K562 (cell line): ENCODE measurements around the gene HTR3E. TPM values are rescaled to one million over a fixed set of nuclear protein-coding genes. Genes with fewer than 3 reads are reported as not detected.

Experiments
- ATAC-seq: fragments of 200-7000 bp; cut with Tn5 transposase; 3 replicates; pipeline ENCODE4 v1.9.1; 2020; ENCODE audit warnings: moderate library complexity
- Bru-seq: library from RNA; stranded (reverse); fragments of 400-500 nt; gene quantifications from one replicate; lab custom pipeline; 2021; lab: Mats Ljungman, UMichigan
- BruChase-seq, 2 experiments: library from RNA; stranded (reverse); fragments of 400-500 nt; gene quantifications; one replicate each; lab custom pipeline; 2021; lab: Mats Ljungman, UMichigan
- BruUV-seq: library from RNA; stranded (reverse); fragments of 400-500 nt; replicated peaks from 2 replicates; lab custom pipeline; 2021; lab: Mats Ljungman, UMichigan
- CTCF ChIA-PET: fragments of 300-600 bp; formaldehyde crosslinking; extraction: SDS; loops from one replicate; lab custom pipeline; 2021; ENCODE audit warnings: low intra/inter-chr PET ratio; lab: Yijun Ruan, JAX
- POLR2A ChIA-PET: fragments of 300-600, 350-650 bp; sonication (Branson Sonifier 250); formaldehyde crosslinking; extraction: SDS; loops from one replicate; lab custom pipeline; 2021; ENCODE audit warnings: antibody characterized with exemption, inconsistent platforms; lab: Yijun Ruan, JAX
- DNase-seq, 4 experiments: peaks; one replicate each; pipeline versions ENCODE4 v3.0.0 to v3.0.0-alpha.2; 2011 to 2018; ENCODE audit warnings: low spot score in 3 of 4, mixed read lengths in 3 of 4; ENCODE audit errors: extremely low read depth in 1 of 4
- FAIRE-seq: peaks from 2 replicates; lab custom pipeline; 2011; peaks lifted over from hg19 to GRCh38; lab: Jason Lieb, UNC
- H2AFZ ChIP-seq: 2 replicates; pipeline ENCODE4 v1.6.0; 2011; ENCODE audit warnings: low read depth, low read length, control low read depth, inconsistent platforms
- H3K27ac ChIP-seq: fragments of 200-600 bp; 3 replicates; pipeline ENCODE4 v1.8.0; 2011; ENCODE audit warnings: low read depth, mild to moderate bottlenecking, control low read depth, inconsistent platforms, low read length, moderate library complexity, mixed read lengths; ENCODE audit errors: extremely low read depth
- H3K27me3 ChIP-seq, 2 experiments: fragments of 300-600 bp in 1 of 2; 2 replicates in 1 of 2; 3 replicates in 1 of 2; pipeline versions ENCODE4 v1.6.0 to v1.8.0; 2011; ENCODE audit warnings: inconsistent platforms in 2 of 2, low read length in 2 of 2, mild to moderate bottlenecking in 1 of 2, mixed read lengths in 1 of 2, moderate library complexity in 1 of 2; ENCODE audit not compliant: control insufficient read depth in 2 of 2, insufficient read depth in 2 of 2
- H3K36me3 ChIP-seq: fragments of 300-600 bp; 3 replicates; pipeline ENCODE4 v1.8.0; 2011; ENCODE audit warnings: mild to moderate bottlenecking, low read length, inconsistent platforms; ENCODE audit not compliant: control insufficient read depth, insufficient read depth
- H3K4me1 ChIP-seq, 2 experiments: fragments of 200-600 bp in 1 of 2; replicated peaks in 1 of 2; 2 replicates in 1 of 2; 3 replicates in 1 of 2; pipeline versions ENCODE4 v1.5.1 to v1.8.0; 2011; ENCODE audit warnings: inconsistent platforms in 2 of 2, low read length in 2 of 2, mild to moderate bottlenecking in 1 of 2, mixed read lengths in 1 of 2, moderate library complexity in 1 of 2; ENCODE audit not compliant: control insufficient read depth in 2 of 2, insufficient read depth in 2 of 2
- H3K4me2 ChIP-seq: 2 replicates; pipeline ENCODE4 v1.6.1; 2011; ENCODE audit warnings: low read length, control low read depth, inconsistent platforms, mixed read lengths; ENCODE audit not compliant: insufficient read depth
- H3K4me3 ChIP-seq: fragments of 200-600 bp; sonication (generic), shearing (Covaris generic); 2 replicates; pipeline ENCODE4 v1.5.1; 2016; ENCODE audit warnings: control low read depth, inconsistent platforms
- H3K79me2 ChIP-seq: fragments of 200-600 bp; 3 replicates; pipeline ENCODE4 v1.8.0; 2011; ENCODE audit warnings: low read length, inconsistent platforms; ENCODE audit not compliant: control insufficient read depth, insufficient read depth
- H3K9ac ChIP-seq, 2 experiments: 2 replicates each; pipeline versions ENCODE4 v1.6.0 to v1.6.1; 2011; ENCODE audit warnings: low read depth in 2 of 2, low read length in 2 of 2, control low read depth in 1 of 2, inconsistent platforms in 1 of 2, mild to moderate bottlenecking in 1 of 2, mixed read lengths in 1 of 2; ENCODE audit not compliant: insufficient read depth in 1 of 2
- H3K9me1 ChIP-seq: one replicate; pipeline ENCODE4 v1.6.0; 2011; ENCODE audit warnings: inconsistent platforms, mild to moderate bottlenecking, low read length, moderate library complexity; ENCODE audit not compliant: control insufficient read depth, insufficient read depth
- H3K9me3 ChIP-seq: replicated peaks from 2 replicates; pipeline ENCODE4 v1.5.1; 2011; ENCODE audit warnings: low read depth, low read length, inconsistent platforms; ENCODE audit not compliant: control insufficient read depth, insufficient read depth
- H4K20me1 ChIP-seq: replicated peaks from 2 replicates; pipeline ENCODE4 v1.6.1; 2011; ENCODE audit warnings: low read length, inconsistent platforms, mixed read lengths; ENCODE audit not compliant: control insufficient read depth, insufficient read depth
- FOXP1 ChIP-seq: sonication (generic); formaldehyde crosslinking; IDR thresholded peaks from 2 replicates; pipeline ENCODE4 v1.8.0; 2022; ENCODE audit warnings: mild to moderate bottlenecking, missing genetic modification reagents
- HLTF ChIP-seq: fragments of 450-650 bp; IDR thresholded peaks from 2 replicates; pipeline ENCODE4 v1.6.1; 2016
- SMAD4 ChIP-seq: fragments of 250-450 bp; sonication (Bioruptor Pico); conservative IDR thresholded peaks from 2 replicates; pipeline ENCODE4 v1.8.0; 2021; ENCODE audit warnings: inconsistent platforms, mild to moderate bottlenecking, moderate library complexity
- TAF15 ChIP-seq: fragments of 200-400 bp; formaldehyde crosslinking; IDR thresholded peaks from 2 replicates; pipeline ENCODE4 v1.6.1; 2017; ENCODE audit warnings: mild to moderate bottlenecking, low read depth, low read length, moderate library complexity
- WGBS: fragments of 100-300 bp; shearing (Covaris generic); methylation state at CpG from one replicate; pipeline ENCODE4 v1.1.6; 2016; ENCODE audit warnings: low coverage, mixed read lengths; ENCODE audit not compliant: insufficient coverage; ENCODE audit errors: missing lambda C conversion rate; 5-methylcytosine and 5-hydroxymethylcytosine counted together
- in situ Hi-C: fragments of 300-500 bp; cut with MboI; formaldehyde crosslinking; loops from 4 replicates; pipeline ENCODE4 v1.15.0; 2018; ENCODE audit warnings: inconsistent platforms, mixed read lengths
- intact Hi-C: fragments of 100-400 bp; cut with micrococcal nuclease; formaldehyde crosslinking; loops from 2 replicates; pipeline ENCODE4 v1.14.2; 2022
- long read RNA-seq, 3 experiments: library from polyadenylated mRNA in 2 of 3; library from RNA in 1 of 3; unstranded in 2 of 3; stranded (forward) in 1 of 3; transcript quantifications; one replicate each; pipeline ENCODE4 v2.0.0, GENCODE V29; 2019 to 2022
- polyA minus RNA-seq, 3 experiments: library from RNA; depleted of rRNA, polyadenylated mRNA; stranded (reverse); fragments of >200 nt; gene quantifications; 2 replicates each; pipeline ENCODE4 v1.2.3, GENCODE V29; 2011
- polyA plus RNA-seq, 8 experiments: library from polyadenylated mRNA; depleted of rRNA in 4 of 8; stranded (reverse) in 5 of 8; unstranded in 3 of 8; fragments of >200 nt; fragmentation: Nextera tagmentation in 2 of 8; fragmentation: Illumina TruSeq in 1 of 8; extraction: Ambion mirVana in 2 of 8; extraction: Trizol in 1 of 8; gene quantifications; 2 replicates each; pipeline versions ENCODE4 v1.2.1 to v1.2.3, GENCODE V29; 2011 to 2014; ENCODE audit warnings: inconsistent platforms in 1 of 8, missing spikeins in 1 of 8
- total RNA-seq, 7 experiments: library from RNA; depleted of rRNA in 6 of 7; stranded (reverse); fragments of >200 nt in 6 of 7; fragmentation: Illumina TruSeq in 2 of 7; extraction: Trizol in 2 of 7; gene quantifications; 2 replicates each; pipeline versions ENCODE4 v1.2.1 to v1.2.3, GENCODE V29; 2011 to 2021; ENCODE audit warnings: low replicate concordance in 1 of 7

The HTR3E gene
- not detected in 2 replicates for total RNA-seq (2011; cell fraction: chromatin; rRNA removed; ENCODE audit: low replicate concordance)
- not detected in 2 replicates for total RNA-seq (2011; cell fraction: nucleolus; rRNA removed)
- not detected in 2 replicates for total RNA-seq (2011; cell fraction: nucleoplasm; rRNA removed)
- total RNA-seq (2014; rRNA removed) (not detected in 2 replicates), total RNA-seq (2014; rRNA removed; fragmentation: Illumina TruSeq; extraction: Trizol) (not detected in 2 replicates), total RNA-seq (2015; rRNA removed; fragmentation: Illumina TruSeq; extraction: Trizol) (not detected in 2 replicates), total RNA-seq (2021) (not detected in 2 replicates), polyA plus RNA-seq (2011; rRNA removed) (not detected in 2 replicates), polyA plus RNA-seq (2014; fragmentation: Illumina TruSeq; extraction: Trizol) (not detected in 2 replicates), polyA plus RNA-seq (2014; fragmentation: Nextera tagmentation; extraction: Ambion mirVana) (not detected), polyA plus RNA-seq (2014; rRNA removed) (not detected in 2 replicates), polyA minus RNA-seq (2011; rRNA and poly(A)+ RNA removed) (not detected in 2 replicates), Bru-seq, nascent RNA (percentile 9 among the genes with signal in this experiment), BruChase-seq, experiment 1, labeled RNA remaining after a 2-hour chase (not detected), BruChase-seq, experiment 2, labeled RNA remaining after a 6-hour chase (percentile 9 among the genes with signal in this experiment)
- not detected in 2 replicates for polyA plus RNA-seq (2011; cell fraction: cytosol; rRNA removed)
- polyA plus RNA-seq (2011; cell fraction: nucleus; rRNA removed), result not detected in 2 replicates
- 0.04 TPM in 1 of 2 replicates, not detected in the other for polyA plus RNA-seq (2012)
- polyA minus RNA-seq (2011; cell fraction: cytosol; rRNA and poly(A)+ RNA removed), result not detected in 2 replicates
- not detected in 2 replicates for polyA minus RNA-seq (2011; cell fraction: nucleus; rRNA and poly(A)+ RNA removed)
- long read RNA-seq, experiment 1, result 0 reads
- long read RNA-seq, experiment 2, result 0 reads
- long read RNA-seq, experiment 3, result 0 reads

GRCh38 chr3:184096811-184097383 lies at the start of gene HTR3E:
TSS of gene HTR3E (plus strand) at chr3:184097064. CDS start at chr3:184097530, 466 bp downstream.
- intact Hi-C loops, result no loop called here
- Histone ChIP-seq H3K4me3 (no peak within 1 kb of the TSS), H3K27ac (no peak within 1 kb of the TSS), H3K9me1 (peaks cover 2% of the 10 kb centered on the region), H3K9ac (no peak within 1 kb of the TSS)
- DNase-seq (no peak), ATAC-seq (no peak)
- 27% methylated on average over 5 of the region's 7 CpGs for WGBS
- CTCF ChIA-PET, result no interaction called here
- no peak for TF ChIP-seq HLTF
- no peak for TF ChIP-seq SMAD4
- TF ChIP-seq TAF15, result no peak
- TF ChIP-seq FOXP1 (CRISPR knock-in tag), result no peak
- TF ChIP-seq, all 486 proteins: peak for 0
- in situ Hi-C loops, result no loop called here
- no peak for FAIRE-seq
- H3K9me3 ChIP-seq, result peaks cover 3% of the 10 kb centered on the region
- no peaks in the 10 kb centered on the region for H3K4me1 ChIP-seq
- POLR2A ChIA-PET, result no interaction called here
- H4K20me1 ChIP-seq, result no peaks in the 10 kb centered on the region
- no peaks in the 10 kb centered on the region for H3K36me3 ChIP-seq
- H2AFZ ChIP-seq, result no peak within 1 kb of the TSS
- H3K27me3 ChIP-seq, result peaks cover 0 to 2% of the 10 kb centered on the region in 2 experiments; a peak in 1 of 5 replicates
- no peaks in the 10 kb centered on the region for H3K79me2 ChIP-seq
- H3K4me2 ChIP-seq, result no peak within 1 kb of the TSS
- BruUV-seq, result no TSS peak
